Stimulated activated naive CD8-positive, alpha-beta T cell treated with anti-CD3 and anti-CD28 coated beads, Interleukin-15, Interleukin-2, amounts not matched to agents 100 ng/mL and 50 ng/mL, for 24 hours (primary cell): ENCODE data around the gene RNASE11.
A peak's percentile ranks its signal among the peaks of the same experiment; 100 is the strongest.

Experiments used
- H3K27ac Mint-ChIP-seq: one replicate; pipeline ENCODE4 v1.8.0; 2021; ENCODE audit warnings: mild to moderate bottlenecking, mixed read lengths
- H3K27me3 Mint-ChIP-seq: one replicate; pipeline ENCODE4 v1.8.0; 2021; ENCODE audit warnings: mixed read lengths
- H3K36me3 Mint-ChIP-seq: one replicate; pipeline ENCODE4 v1.8.0; 2021; ENCODE audit warnings: low read depth, mixed read lengths
- H3K4me1 Mint-ChIP-seq: one replicate; pipeline ENCODE4 v1.8.0; 2021; ENCODE audit warnings: low read depth, mixed read lengths
- H3K4me3 Mint-ChIP-seq: one replicate; pipeline ENCODE4 v1.8.0; 2021; ENCODE audit warnings: mild to moderate bottlenecking, mixed read lengths
- H3K9me3 Mint-ChIP-seq: one replicate; pipeline ENCODE4 v1.8.0; 2021; ENCODE audit warnings: mixed read lengths

RNASE11 gene

GRCh38 chr14:20587489-20588154 lies at the start of gene RNASE11:
TSS of gene RNASE11 (minus strand) at chr14:20588001.
- H3K36me3 Mint-ChIP-seq: no peaks in the 10 kb centered on the region
- H3K4me3 Mint-ChIP-seq: no peak within 1 kb of the TSS
- H3K9me3 Mint-ChIP-seq: peaks cover 5% of the 10 kb centered on the region
- no peak within 1 kb of the TSS for H3K27ac Mint-ChIP-seq
- no peaks in the 10 kb centered on the region for H3K27me3 Mint-ChIP-seq
- no peaks in the 10 kb centered on the region for H3K4me1 Mint-ChIP-seq

GRCh38 chr14:20632831-20633691 lies 45.3 kb upstream of the RNASE11 start:
- Mint-ChIP-seq H3K4me1 (peaks cover 45% of the 10 kb centered on the region), H3K4me3 (peak overlapping the region; percentile 85), H3K36me3 (peaks cover 8% of the 10 kb centered on the region), H3K9me3 (no peaks in the 10 kb centered on the region), H3K27ac (peak overlapping the region; percentile 93), H3K27me3 (peaks cover 56% of the 10 kb centered on the region)

- peaks cover 51% of the 10 kb centered on the region for H3K4me1 Mint-ChIP-seq
- peak overlapping the region; percentile 85 for H3K4me3 Mint-ChIP-seq
- H3K36me3 Mint-ChIP-seq: peaks cover 8% of the 10 kb centered on the region
- peak overlapping the region; percentile 93 for H3K27ac Mint-ChIP-seq
- no peaks in the 10 kb centered on the region for H3K9me3 Mint-ChIP-seq
- peaks cover 62% of the 10 kb centered on the region for H3K27me3 Mint-ChIP-seq
Observed at GRCh38 chr14:20632448-20632830, 44.6 kb upstream of the RNASE11 start.

- Mint-ChIP-seq H3K36me3 (peaks cover 8% of the 10 kb centered on the region), H3K4me1 (peaks cover 56% of the 10 kb centered on the region), H3K4me3 (peak overlapping the region; percentile 85), H3K9me3 (no peaks in the 10 kb centered on the region), H3K27ac (peak overlapping the region; percentile 21), H3K27me3 (peaks cover 67% of the 10 kb centered on the region)
Observed at GRCh38 chr14:20631880-20632389, 44.1 kb upstream of the RNASE11 start.

GRCh38 chr14:20631023-20631879 lies 43.5 kb upstream of the RNASE11 start:
- peaks cover 70% of the 10 kb centered on the region for H3K27me3 Mint-ChIP-seq
- H3K9me3 Mint-ChIP-seq: no peaks in the 10 kb centered on the region
- H3K27ac Mint-ChIP-seq: peak overlapping the region; percentile 96
- peaks cover 8% of the 10 kb centered on the region for H3K36me3 Mint-ChIP-seq
- H3K4me3 Mint-ChIP-seq: peak overlapping the region; percentile 85
- H3K4me1 Mint-ChIP-seq: peaks cover 63% of the 10 kb centered on the region

GRCh38 chr14:20630340-20631022 lies 42.7 kb upstream of the RNASE11 start:
- Mint-ChIP-seq H3K4me1 (peaks cover 71% of the 10 kb centered on the region), H3K27me3 (peaks cover 66% of the 10 kb centered on the region)

GRCh38 chr14:20628063-20628854 lies 40.5 kb upstream of the RNASE11 start:
- Mint-ChIP-seq H3K4me3 (no peak overlapping the region), H3K27ac (peak overlapping the region; percentile 8), H3K9me3 (no peaks in the 10 kb centered on the region), H3K36me3 (peaks cover 13% of the 10 kb centered on the region), H3K4me1 (peaks cover 89% of the 10 kb centered on the region), H3K27me3 (peaks cover 63% of the 10 kb centered on the region)

More at GRCh38 chr14:20630340-20631022, 42.7 kb upstream of the RNASE11 start:
- Mint-ChIP-seq H3K4me3 (peak overlapping the region; percentile 83), H3K36me3 (peaks cover 8% of the 10 kb centered on the region), H3K9me3 (no peaks in the 10 kb centered on the region), H3K27ac (peak overlapping the region; percentile 96)

GRCh38 chr14:20627346-20628027 lies 39.7 kb upstream of the RNASE11 start:
- peaks cover 8% of the 10 kb centered on the region for H3K36me3 Mint-ChIP-seq
- peaks cover 58% of the 10 kb centered on the region for H3K27me3 Mint-ChIP-seq
- peak overlapping the region; percentile 6 for H3K4me3 Mint-ChIP-seq
- H3K9me3 Mint-ChIP-seq: no peaks in the 10 kb centered on the region
- H3K4me1 Mint-ChIP-seq: peaks cover 89% of the 10 kb centered on the region
- no peak overlapping the region for H3K27ac Mint-ChIP-seq

GRCh38 chr14:20626274-20626673 lies 38.5 kb upstream of the RNASE11 start:
- Mint-ChIP-seq H3K4me1 (peaks cover 85% of the 10 kb centered on the region), H3K9me3 (no peaks in the 10 kb centered on the region), H3K27me3 (peaks cover 58% of the 10 kb centered on the region), H3K36me3 (peaks cover 8% of the 10 kb centered on the region), H3K4me3 (peak overlapping the region; percentile 33), H3K27ac (no peak overlapping the region)

- H3K4me1 Mint-ChIP-seq: peaks cover 70% of the 10 kb centered on the region
- peak overlapping the region; percentile 86 for H3K4me3 Mint-ChIP-seq
- H3K36me3 Mint-ChIP-seq: peaks cover 5% of the 10 kb centered on the region
- H3K9me3 Mint-ChIP-seq: no peaks in the 10 kb centered on the region
- H3K27ac Mint-ChIP-seq: peak overlapping the region; percentile 97
- peaks cover 47% of the 10 kb centered on the region for H3K27me3 Mint-ChIP-seq
Observed at GRCh38 chr14:20624495-20625070, 36.8 kb upstream of the RNASE11 start.

- peaks cover 65% of the 10 kb centered on the region for H3K4me1 Mint-ChIP-seq
- peaks cover 48% of the 10 kb centered on the region for H3K27me3 Mint-ChIP-seq
- peaks cover 5% of the 10 kb centered on the region for H3K36me3 Mint-ChIP-seq
- no peak overlapping the region for H3K27ac Mint-ChIP-seq
- H3K4me3 Mint-ChIP-seq: peak overlapping the region; percentile 86
- no peaks in the 10 kb centered on the region for H3K9me3 Mint-ChIP-seq
Observed at GRCh38 chr14:20623798-20624197, 36.0 kb upstream of the RNASE11 start.

- peak overlapping the region; percentile 60 for H3K4me3 Mint-ChIP-seq
- peaks cover 5% of the 10 kb centered on the region for H3K36me3 Mint-ChIP-seq
- peaks cover 60% of the 10 kb centered on the region for H3K4me1 Mint-ChIP-seq
- H3K27me3 Mint-ChIP-seq: peaks cover 45% of the 10 kb centered on the region
- H3K27ac Mint-ChIP-seq: peak overlapping the region; percentile 26
- H3K9me3 Mint-ChIP-seq: no peaks in the 10 kb centered on the region
Observed at GRCh38 chr14:20622816-20623291, 35.1 kb upstream of the RNASE11 start.
